PFSK-1 (cell line): Measurements from ENCODE around the gene PTPN4.

Source experiments
- POLR2AphosphoS5 ChIP-seq: IDR thresholded peaks from 2 replicates; pipeline ENCODE4 v1.6.1; 2012; ENCODE audit warnings: low read depth, mild to moderate bottlenecking, control low read depth, low read length, moderate library complexity
- REST ChIP-seq, 2 experiments: IDR thresholded peaks; 2 replicates each; pipeline versions ENCODE4 v1.6.1 to v1.8.0; 2011 to 2012; ENCODE audit warnings: low read depth in 2 of 2, low read length in 2 of 2, control low read depth in 1 of 2, inconsistent platforms in 1 of 2, mild to moderate bottlenecking in 1 of 2, moderate library complexity in 1 of 2; ENCODE audit not compliant: insufficient read depth in 1 of 2
- SIN3A ChIP-seq: IDR thresholded peaks from 2 replicates; pipeline ENCODE4 v1.6.1; 2012; ENCODE audit warnings: mild to moderate bottlenecking, low read length, moderate library complexity, borderline replicate concordance; ENCODE audit not compliant: insufficient read depth

- TF ChIP-seq SIN3A (no peak), POLR2AphosphoS5 (no peak), REST (IDR thresholded peaks at IDR 0.05; ENCODE audit: insufficient read depth in 1 of 2, low read depth in 2 of 2, low read length in 2 of 2) (no peak)
Measured at GRCh38 chr2:119803101-119803500, 43.4 kb downstream of the PTPN4 start.
